Endometrial microvascular endothelial cells (primary cell): ENCODE data around the gene C1QTNF4. TPM values are rescaled to one million over a fixed set of nuclear protein-coding genes. Genes with fewer than 3 reads are reported as not detected.
"Not testable (repeated sequence)": the region's sequence is repeated elsewhere in the genome, so short reads cannot be mapped to it uniquely, and the experiment has no call there.

Source experiments
- in situ Hi-C: cut with HindIII; loops from 2 replicates; pipeline ENCODE4 v1.10.0; 2017; ENCODE audit warnings: low sequenced_read_pairs, low pct_unique_long_range_greater_than_20kb; ENCODE audit errors: inconsistent ontology term
- total RNA-seq: library from RNA; depleted of rRNA; stranded (reverse); fragments of >200 nt; gene quantifications from one replicate; pipeline ENCODE4 v1.2.3, GENCODE V29; 2015; ENCODE audit errors: inconsistent ontology term

The C1QTNF4 gene
- total RNA-seq = not detected

DNA sequence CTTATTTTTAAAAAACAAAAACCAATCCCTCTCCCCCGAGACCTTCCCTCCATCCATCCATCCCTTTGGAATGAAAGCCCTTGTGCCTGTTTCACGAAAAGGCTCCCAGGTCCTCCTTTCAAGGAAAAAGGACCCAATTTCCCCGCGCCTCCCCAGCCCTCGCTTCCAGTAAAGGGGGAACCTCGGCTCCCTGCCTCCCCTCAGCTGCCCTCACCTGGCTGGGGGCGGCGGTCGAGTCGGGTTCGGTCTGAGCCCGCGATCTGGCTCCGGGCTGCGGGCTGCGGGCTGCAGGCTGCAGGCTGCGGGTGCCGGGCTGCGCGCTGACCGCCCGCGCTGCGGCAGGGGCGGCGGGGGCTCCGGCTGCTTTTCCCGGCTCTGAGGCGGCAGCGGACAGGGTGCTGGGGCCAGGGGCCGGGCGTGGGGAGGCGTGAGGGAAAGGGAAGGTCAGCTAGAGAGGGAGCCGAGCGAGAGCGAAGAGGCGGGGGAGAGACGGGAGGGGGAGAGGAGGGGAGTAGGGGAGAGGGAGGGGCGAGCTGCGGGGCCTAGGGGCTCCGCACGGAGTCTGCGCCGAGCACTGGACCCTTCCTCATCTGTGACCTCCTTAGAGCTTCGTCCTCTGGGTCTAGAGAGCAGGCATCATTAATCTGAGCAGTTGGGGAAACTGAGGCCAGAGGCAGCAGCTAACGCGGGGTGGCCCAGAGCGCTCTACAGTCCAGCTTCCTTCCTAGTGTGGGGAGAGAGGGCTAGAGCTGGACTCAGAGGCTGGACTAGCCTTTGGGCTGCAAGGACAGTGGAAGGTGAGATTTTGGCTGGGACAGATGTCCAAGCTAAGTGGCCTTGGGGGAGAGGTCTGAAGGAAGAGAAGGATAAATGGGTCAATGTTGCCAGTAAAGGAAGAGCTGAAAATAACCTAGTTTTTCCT lies at the start of gene C1QTNF4:
C1QTNF4 (minus strand) TSS at position 478 of the 922 bp plus-strand sequence. CDS start 3,601 bp downstream, outside the sequence.
- in situ Hi-C loops = no loop called here

DNA sequence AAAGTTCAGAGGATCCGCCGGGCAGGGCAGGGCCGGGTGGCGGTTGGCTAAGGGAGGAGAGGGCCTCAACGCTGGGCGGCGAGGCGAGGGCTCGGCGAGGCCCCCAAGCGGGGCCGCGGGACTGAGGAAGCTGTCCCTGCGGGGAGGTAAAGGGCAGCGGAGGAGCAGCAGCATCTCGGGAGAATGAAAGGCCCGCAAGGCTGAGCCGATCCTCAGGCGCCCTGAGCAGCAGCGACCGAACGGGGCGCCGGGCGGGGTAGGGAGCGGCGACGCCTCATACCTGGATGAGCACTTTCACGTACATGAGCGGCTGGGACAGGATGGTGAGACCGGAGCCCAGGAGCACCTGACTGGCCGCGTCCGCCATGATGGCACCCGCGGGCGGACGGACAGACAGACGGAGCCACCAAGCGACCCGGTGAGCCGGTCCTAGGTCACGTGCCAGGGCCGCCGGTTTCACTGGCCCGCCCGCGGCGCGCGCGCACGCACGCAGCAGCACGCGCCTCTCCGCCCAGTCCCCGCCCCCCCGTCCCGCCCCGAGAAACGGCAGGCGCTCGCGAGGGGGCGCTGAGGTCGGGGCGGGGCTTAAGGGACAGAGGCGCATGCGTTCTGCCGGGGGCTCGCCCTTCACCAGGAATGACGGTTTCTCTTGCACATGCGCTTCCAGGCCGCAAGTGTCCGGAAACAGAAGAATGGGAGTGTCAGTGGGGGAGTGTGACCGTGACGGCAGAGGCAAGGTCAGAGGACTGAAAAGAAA lies 48.1 kb upstream of the C1QTNF4 start, which contains the start of gene MTCH2:
MTCH2 (minus strand) TSS at position 461 of the 757 bp plus-strand sequence; CDS start at position 367, 94 bp downstream.
- in situ Hi-C loops = no loop called here

DNA sequence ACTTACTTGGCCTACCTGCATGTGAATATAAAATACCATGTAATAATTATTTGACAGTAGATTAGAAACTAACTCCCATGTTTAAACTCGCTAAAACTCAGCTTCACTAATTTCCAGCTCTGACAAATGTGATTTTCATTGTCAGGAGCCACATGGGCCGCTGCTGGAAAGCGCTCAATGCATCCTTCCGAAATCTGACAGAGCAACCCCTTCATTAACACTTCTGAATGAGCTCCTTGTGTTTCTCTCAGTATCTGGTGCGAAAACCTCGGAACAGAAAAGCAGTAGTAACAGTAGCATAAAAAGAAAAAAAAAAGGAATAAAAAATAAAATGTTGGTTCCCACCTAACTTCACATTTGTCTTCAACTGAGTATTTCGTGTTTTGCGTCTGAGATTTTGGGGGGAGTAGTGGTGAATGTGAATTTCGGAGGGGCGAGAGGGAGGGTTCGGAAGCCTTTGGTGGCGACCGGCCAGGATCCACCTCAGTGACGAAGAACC lies 47.4 kb upstream of the C1QTNF4 start:
- in situ Hi-C loops = no loop called here

DNA sequence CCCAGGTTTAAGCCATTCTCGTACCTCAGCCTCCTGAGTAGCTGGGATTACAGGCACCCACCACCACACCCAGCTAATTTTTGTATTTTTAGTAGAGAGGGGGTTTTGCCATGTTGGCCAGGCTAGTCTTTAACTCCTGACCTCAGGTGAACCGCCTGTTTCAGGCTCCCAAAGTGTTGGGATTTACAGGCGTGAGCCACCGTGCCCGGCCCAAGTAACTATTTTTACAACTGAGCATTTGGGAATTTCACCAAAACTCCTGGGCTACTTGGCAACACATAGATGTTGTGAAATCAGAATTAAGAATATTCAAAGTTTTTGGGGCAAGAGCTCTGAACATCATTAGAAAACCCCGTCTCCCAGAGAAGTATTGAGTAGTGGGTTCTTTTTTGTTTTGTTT lies 46.3 kb upstream of the C1QTNF4 start:
- in situ Hi-C loops = not testable (repeated sequence)

DNA sequence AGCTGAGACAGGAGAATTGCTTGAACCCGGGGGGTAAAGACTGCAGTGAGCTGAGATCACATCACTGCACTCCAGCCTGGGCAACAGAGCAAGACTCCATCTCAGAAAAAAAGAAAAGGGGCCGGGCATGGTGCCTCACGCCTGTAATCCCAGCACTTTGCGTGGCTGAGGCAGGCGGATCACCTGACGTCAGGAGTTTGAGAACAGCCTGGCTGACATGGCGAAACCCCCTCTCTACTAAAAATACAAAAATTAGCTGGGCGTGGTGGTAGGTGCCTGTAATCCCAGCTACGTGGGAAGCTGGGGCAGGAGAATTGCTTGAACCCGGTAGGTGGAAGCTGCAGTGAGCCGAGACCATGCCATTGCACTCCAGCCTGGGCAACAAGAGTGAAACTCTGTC lies 42.1 kb upstream of the C1QTNF4 start:
- in situ Hi-C loops = not testable (repeated sequence)

DNA sequence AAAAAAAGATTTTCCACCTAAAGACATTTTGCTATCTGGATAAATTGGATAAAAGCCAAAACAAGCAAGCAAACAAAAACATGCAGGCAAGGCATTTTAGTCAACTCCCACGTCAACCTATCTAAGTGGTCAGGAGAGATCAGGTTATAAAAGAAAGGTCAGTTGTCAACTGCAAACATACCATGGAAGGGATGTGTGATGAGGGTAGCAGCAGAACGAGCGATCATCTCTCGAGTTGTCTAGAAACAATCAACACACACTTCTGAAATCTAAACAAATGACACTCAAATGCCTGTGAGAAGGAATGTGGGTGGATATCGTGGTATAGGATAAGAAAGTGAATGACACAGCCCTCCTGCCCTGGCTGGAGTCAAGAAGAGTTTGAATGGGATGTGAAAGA lies 37.3 kb upstream of the C1QTNF4 start:
- in situ Hi-C loops = no loop called here

DNA sequence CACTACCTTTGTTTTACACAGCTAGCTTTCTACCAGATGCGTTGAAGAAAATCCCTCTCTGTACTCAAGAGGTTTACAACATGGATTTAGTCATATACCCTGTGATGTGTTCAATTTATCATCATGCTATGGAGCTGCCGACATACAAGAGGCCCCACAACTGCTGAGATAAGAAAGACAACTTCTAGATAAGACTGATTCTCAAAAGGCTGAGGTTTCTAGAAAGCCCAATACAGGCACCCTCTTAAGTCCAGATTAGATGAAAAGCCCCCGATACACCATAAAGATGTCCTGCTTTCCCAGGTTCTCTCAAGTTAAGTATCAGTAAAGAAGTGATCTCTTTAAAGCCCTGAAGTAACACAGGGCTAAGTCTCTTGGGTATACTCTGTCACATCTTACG lies 33.8 kb upstream of the C1QTNF4 start:
- in situ Hi-C loops = no loop called here

DNA sequence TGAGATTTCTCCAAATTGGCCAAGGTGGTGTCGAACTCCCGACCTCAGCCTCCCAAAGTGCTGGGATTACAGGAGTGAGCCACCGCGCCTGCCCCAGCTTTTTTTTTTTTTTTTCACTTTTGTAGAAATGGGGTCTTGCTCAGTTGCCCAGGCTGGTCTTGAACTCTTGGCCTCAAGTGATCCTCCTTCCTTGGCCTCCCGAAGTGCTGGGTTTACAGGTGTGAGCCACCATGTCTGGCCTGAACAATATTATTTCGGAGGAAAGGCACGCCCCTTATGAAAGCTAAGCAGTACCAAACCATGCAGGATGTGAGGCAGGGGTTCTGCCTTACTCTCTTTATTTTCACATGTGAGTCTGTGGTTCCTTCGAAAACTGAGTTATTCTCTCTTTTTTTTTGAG lies 32.0 kb upstream of the C1QTNF4 start:
- in situ Hi-C loops = no loop called here

DNA sequence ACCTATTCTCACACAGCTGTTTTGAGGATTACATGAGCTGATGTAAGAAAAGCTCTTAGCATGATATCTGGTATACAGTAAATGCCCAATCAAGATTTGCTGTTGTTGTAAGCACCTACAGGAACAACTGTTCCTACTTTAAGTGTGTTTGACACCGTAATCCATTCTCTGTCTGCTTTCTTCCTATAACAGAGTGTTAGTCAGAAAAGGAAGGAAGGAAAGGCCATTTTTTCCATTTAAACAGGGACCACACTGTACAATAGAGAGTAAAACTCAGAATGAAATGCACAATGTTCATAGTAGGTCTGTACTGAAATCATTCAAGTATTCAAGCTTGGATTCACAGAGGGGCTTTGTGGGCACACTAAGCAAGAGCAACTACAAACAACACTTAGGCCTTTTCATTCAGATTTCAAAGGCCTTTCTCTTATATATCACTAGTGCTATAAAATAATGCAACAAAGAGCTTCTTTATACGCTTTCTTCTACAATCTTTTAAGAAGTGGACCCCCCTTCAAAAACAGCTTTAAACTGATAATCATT lies 26.7 kb upstream of the C1QTNF4 start:
- in situ Hi-C loops = no loop called here

DNA sequence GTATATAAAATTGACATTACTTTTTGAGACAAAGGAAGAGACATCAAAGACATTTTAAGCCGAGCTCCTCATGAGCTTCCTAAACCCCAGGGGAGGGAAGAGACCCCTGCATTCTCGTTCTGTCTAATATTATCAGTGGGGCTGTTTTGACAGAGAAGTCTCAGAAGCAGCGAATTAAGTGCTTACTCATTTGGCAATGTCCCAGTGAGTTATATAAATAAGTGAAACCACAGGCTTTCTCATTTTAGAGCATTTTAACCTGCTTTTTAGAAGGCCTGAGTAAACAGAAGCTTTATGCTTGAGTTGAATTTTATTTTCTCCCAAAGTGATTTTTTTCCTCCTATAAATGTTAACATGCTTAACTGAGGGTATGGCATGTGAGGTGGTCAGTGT lies 23.2 kb upstream of the C1QTNF4 start:
- in situ Hi-C loops = no loop called here

DNA sequence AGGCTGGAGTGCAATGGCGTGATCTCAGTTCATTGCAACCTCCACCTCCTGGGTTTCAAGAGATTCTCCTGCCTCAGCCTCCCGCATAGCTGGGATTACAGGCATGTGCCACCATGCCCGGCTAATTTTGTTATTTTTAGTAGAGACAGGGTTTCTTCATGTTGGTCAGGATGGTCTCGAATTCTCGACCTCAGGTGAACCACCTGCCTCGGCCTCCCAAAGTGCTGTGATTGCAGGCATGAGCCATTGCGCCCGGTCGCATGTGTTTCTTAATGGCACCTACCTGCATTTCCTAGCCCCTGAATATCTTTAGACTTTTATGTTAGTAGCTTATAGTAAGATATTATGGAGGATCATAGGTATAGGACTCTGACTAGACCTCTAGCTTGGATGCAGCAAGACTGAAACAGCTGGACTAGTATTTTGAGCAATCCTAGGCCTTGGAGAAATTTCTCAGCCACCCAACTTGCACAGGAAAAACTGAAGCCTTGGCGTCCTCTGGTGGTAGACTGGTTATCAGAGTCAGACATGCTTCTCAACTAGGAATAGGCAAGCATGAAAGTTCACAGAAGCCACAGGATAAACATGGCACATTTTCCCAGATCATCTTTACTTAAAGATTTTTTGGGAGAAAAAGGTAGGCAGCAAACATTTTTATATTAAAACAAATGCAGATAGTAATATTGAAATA lies 22.7 kb upstream of the C1QTNF4 start:
- in situ Hi-C loops = no loop called here

DNA sequence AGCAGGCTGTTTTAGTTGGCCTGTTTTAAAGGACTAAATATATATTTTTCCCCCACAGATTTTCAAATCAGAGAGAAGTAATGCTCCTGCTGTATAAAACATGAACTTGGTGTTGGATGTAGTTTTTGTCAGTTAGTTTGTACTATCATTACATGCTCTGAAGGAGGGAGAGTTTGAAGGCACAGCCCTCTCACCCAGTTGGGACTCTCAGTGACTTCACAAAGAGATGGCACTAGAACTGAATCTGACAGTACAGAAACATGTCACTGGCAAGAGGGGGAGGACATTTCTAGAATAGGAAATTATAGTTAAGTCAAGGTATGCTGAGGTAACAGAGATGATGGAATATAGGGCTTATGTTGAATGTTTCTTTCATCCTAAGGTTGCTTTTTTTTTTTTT lies 21.0 kb upstream of the C1QTNF4 start:
- in situ Hi-C loops = no loop called here

DNA sequence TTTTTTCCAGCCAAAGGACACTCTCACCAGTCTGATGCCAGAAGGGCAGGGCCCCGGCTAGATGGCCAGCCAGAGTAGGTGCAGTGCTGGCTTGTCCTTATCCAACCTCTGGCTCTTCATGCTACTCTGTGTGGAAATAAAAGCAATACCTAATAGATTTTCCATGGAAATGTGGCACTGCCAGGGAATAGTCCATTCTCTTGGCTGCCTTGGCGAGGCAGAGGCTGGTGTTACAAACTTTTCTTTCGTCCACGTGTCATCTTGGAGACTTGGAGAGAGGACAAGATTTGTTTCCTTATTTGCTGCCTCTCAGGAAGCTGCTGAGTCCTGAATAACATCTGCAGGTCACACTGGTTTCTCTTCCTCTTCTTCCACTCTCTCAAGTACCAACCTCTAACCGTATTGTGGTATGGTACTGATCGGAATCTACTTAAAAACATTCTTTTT lies 17.2 kb upstream of the C1QTNF4 start:
- in situ Hi-C loops = no loop called here

DNA sequence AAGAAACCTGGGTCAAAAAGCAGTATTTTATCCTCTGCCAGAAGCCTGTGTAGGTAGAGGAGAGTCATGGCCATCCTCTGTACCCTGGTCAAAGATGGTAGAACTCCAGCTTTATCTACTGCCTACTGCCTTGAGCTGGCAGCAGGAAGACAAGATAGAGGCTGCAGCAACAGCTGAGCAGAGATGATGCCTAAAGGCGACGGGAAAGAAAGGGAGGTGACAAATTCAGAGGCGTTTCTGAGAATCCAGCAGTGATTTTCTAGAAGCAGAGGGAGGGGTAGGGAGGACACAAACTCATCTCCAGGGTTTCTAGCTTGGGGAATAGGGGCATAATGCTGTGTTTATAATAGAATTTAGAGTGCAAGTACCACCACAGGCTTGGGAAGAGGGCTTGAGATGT lies 15.5 kb upstream of the C1QTNF4 start:
- in situ Hi-C loops = no loop called here

DNA sequence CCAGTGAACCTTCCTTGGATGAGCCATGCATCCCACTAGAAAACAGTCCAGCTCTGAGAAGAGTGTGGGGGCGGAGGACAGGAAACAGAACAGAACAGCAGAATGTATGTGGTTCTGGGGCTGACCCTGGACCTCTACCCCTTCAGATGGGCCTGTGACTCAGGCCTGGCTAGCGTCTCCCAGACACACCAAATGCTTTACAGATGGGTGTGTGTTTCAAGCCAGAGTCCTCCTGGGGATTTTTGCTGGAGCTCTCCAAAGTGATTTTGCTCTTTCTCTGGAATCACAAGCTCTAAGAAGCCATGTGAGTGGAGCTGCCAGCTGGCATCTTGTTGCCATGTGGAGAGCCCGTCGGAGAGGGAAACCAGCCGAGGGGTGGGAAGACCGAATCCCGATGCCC lies 13.2 kb upstream of the C1QTNF4 start:
- in situ Hi-C loops = no loop called here

DNA sequence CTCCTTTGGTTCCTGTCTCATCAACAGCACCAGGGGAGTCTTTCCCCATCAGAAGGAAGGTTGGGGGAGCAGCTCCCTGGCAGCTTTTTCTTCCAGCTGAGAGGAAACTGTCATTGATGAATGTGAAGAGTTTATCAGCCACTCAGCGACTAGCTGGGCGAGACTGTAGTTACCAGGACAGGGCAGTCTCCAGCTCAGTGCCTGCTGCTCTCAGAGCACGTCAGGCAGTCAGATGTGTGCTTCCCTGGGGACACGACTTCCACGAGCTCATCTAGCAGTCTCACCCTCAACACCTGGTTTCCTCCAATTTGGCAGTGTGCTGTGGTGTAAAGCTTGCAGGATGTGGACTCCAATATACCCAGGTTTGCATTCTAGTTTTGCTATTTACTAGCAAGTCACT lies 12.5 kb upstream of the C1QTNF4 start:
- in situ Hi-C loops = no loop called here

DNA sequence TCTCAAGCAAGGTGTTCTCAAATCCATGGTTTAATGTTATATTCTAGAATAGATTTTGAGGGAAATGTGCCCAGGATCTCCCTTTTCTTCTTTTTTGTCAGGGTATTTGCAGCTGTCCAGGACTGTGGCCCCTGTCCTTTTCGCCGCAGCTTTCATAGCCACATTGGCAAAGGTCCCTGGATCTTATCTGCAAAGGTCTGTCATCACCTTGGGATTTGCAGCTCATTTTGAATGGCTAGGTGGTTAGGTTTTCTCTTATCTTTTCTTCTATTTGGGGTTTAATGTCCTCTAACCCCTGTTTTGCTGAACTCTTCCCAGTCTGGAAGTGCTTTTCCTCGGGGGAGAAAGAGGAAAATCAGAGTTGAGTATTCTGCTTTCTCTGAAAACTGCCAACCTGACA lies 11.7 kb upstream of the C1QTNF4 start:
- in situ Hi-C loops = no loop called here

DNA sequence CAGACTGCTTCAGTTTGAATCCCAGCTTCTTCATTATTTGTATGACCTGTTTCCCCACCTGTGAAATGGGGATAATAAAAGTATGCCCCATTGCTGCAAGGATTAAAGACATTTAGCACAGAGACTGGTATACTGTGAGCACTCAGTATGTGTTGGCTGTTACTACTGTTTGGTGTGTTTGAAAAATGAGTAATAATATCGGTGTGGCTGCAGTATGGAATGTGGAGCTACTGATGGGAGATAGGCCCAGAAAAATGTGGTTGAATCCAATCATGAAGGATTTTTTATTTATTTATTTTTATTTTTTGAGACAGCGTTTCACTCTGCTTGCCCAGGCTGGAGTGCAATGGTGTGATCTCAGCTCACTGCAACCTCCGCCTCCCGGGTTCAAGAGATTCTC lies 9.1 kb upstream of the C1QTNF4 start:
- in situ Hi-C loops = no loop called here

DNA sequence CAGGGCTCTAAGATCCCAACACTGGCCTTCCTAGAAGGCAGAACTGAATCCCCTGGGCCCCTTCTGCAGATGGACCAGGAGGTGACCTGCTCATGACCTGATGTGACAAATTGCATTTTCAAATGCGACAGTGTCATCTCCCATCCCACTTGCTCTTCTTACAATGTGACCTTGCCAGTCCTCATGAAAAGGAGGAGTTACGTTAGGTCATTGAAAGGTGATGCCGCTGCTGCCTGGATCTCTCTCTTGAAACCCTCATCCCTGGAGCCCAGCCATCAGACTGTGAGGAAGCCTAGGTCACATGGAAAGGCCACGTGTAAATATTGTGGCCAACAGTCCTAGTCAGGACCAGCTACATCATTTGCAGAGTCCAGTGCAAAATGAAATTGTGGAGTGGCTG lies 5.7 kb upstream of the C1QTNF4 start:
- in situ Hi-C loops = no loop called here
